Heart right ventricle (tissue), 16 donors: ENCODE results near the gene ASMTL. TPM values are rescaled to one million over a fixed set of nuclear protein-coding genes. Genes with fewer than 3 reads are reported as not detected.
"Not testable (repeated sequence)": the region's sequence is repeated elsewhere in the genome, so short reads cannot be mapped to it uniquely, and the experiment has no call there.

Source experiments
- ATAC-seq, 8 donors: fragments of 200-7000 bp; cut with Tn5 transposase; one replicate each; pipeline ENCODE4 v1.9.1; 2020; ENCODE audit warnings: mild to moderate bottlenecking in 8 of 8, moderate library complexity in 8 of 8, moderate number of reproducible peaks in 1 of 8
- DNase-seq, 2 donors: peaks; one replicate each; pipeline ENCODE4 v3.0.0-alpha.2; 2020
- H3K27ac ChIP-seq, 10 donors: fragments of 200-600 bp; sonication (generic) in 2 of 10; one replicate each; pipeline versions ENCODE4 v1.5.0 to v1.8.0; 2020 to 2022; ENCODE audit warnings: mild to moderate bottlenecking in 3 of 10
- H3K27me3 ChIP-seq, 7 donors: fragments of 200-600 bp; one replicate each; pipeline ENCODE4 v1.8.0; 2021 to 2022; ENCODE audit warnings: mild to moderate bottlenecking in 2 of 7
- H3K36me3 ChIP-seq, 9 donors: fragments of 200-600 bp; sonication (generic) in 1 of 9; one replicate each; pipeline versions ENCODE4 v1.5.0 to v1.8.0; 2020 to 2022; ENCODE audit warnings: mild to moderate bottlenecking in 2 of 9
- H3K4me1 ChIP-seq, 9 donors: fragments of 200-600 bp; sonication (generic) in 1 of 9; one replicate each; pipeline versions ENCODE4 v1.5.0 to v1.8.0; 2020 to 2022; ENCODE audit warnings: mild to moderate bottlenecking in 4 of 9
- H3K4me3 ChIP-seq, 10 donors: fragments of 200-600 bp; sonication (generic) in 2 of 10; one replicate each; pipeline versions ENCODE4 v1.5.0 to v1.8.0; 2020 to 2022; ENCODE audit warnings: mild to moderate bottlenecking in 7 of 10, moderate library complexity in 2 of 10
- H3K9me3 ChIP-seq, 11 donors: fragments of 200-600 bp in 10 of 11; sonication (generic) in 2 of 11; one replicate each; pipeline versions ENCODE4 v1.5.0 to v1.8.0; 2013 to 2022; ENCODE audit warnings: mild to moderate bottlenecking in 2 of 11, control low read depth in 1 of 11, moderate library complexity in 1 of 11
- CTCF ChIP-seq, 9 donors: fragments of 200-600 bp; sonication (generic) in 2 of 9; IDR thresholded peaks; one replicate each; pipeline versions ENCODE4 v1.5.0 to v1.8.0; 2021 to 2022; ENCODE audit warnings: antibody characterized with exemption in 9 of 9, mild to moderate bottlenecking in 5 of 9, moderate library complexity in 1 of 9
- WGBS, 2 donors: extraction: QIAGEN DNeasy Blood & Tissue Kit; methylation state at CpG; one replicate each; pipeline ENCODE4 v1.1.7; 2013; ENCODE audit warnings: inconsistent platforms in 1 of 2; 5-methylcytosine and 5-hydroxymethylcytosine counted together
- intact Hi-C, 10 donors: fragments of 100-400 bp; cut with DNase I; formaldehyde crosslinking; loops; one replicate each; pipeline versions ENCODE4 v1.11.1 to v1.14.2; 2022
- polyA plus RNA-seq, 2 donors: library from polyadenylated mRNA; stranded (reverse); fragments of 200-250 nt; gene quantifications; one replicate each; pipeline ENCODE4 v1.2.3, GENCODE V29; 2013
- total RNA-seq, 10 donors: library from RNA; stranded (reverse); fragmentation: NEBNext Ultra II Directional in 3 of 10; extraction: Animal tissue kit (Norgen Biotek cat#: 25700) in 3 of 10; gene quantifications; one replicate each; pipeline versions ENCODE4 v1.2.1 to v1.2.4, GENCODE V29; 2021 to 2023
- donor health status: Arrhythmogenic right ventricular cardiomyopathy.
- donor health status: ischemic (EF 13 %, LVEDD 7.1; RV severe dilation, severe dysfunction).
- donor health status: healthy with polysubstance abuse.
- donor health status: DM: no; HTN: yes; CAD: no.
- donor health status: DM: no; HTN: no; CAD: no.
- donor health status: ischemic (EF 25% LVEDD 6.9; RV normal size, moderate dysfunction).
- donor health status: ischemic (EF 25% LVEDD 5.7; RV mildly dilated, moderate dysfunction).
- donor health status: healthy.
- donor health status: DM: yes; HTN: yes; CAD: no.
- donor health status: Ischemic cardiomyopathy.
- donor health status: ischemic (EF 35%, LVEDD 5.7; RV mildly dilated, moderate dysfunction).
- donor health status: nonischemic (EF 11% LVEDD 7.7; RV severe dilation, severe dysfunction).
- donor health status: DM: yes; HTN: yes; CAD: no.
- donor health status: PGD.
- donor health status: ischemic (EF 29% LVEDD 5.4; RV normal size, mild dysfunction).
- donor health status: nonischemic (EF 23%, LVEDD 6.1; RV moderate dilation, normal function).

The ASMTL gene
- total and polyA plus RNA-seq, 12 donors = 16.6 to 50.6 (median 38.3) TPM

GRCh38 chrX:1491851-1492349 lies 39.2 kb upstream of the ASMTL start:
- H3K27me3 ChIP-seq = peaks cover 0 to 7% (median 0%) of the 10 kb centered on the region in 7 donors
- H3K9me3 ChIP-seq = peaks cover 0 to 10% (median 0%) of the 10 kb centered on the region in 11 donors
- DNase-seq (no peak), ATAC-seq (peak in 1 of 8 donors; percentile 43)
- peaks cover 0 to 25% (median 14%) of the 10 kb centered on the region in 9 donors for H3K4me1 ChIP-seq
- H3K27ac ChIP-seq = peak overlapping the region in 2 of 10 donors; percentile 51 to 54
- intact Hi-C loops = loop anchor here in 1 of 10 donors (10.0 kb wide), 1 partner anchor 83 kb away; no protein-coding TSS in a partner anchor
- TF ChIP-seq CTCF (IDR thresholded peaks at IDR 0.05) = no peak
- H3K4me3 ChIP-seq = no peak overlapping the region
- no peaks in the 10 kb centered on the region for H3K36me3 ChIP-seq
- 81 to 90% methylated on average over 6 of the region's 6 CpGs for WGBS, 2 donors

GRCh38 chrX:1491248-1491647 lies 38.5 kb upstream of the ASMTL start:
- H3K9me3 ChIP-seq = peaks cover 0 to 10% (median 0%) of the 10 kb centered on the region in 11 donors
- peaks cover 0 to 27% (median 14%) of the 10 kb centered on the region in 9 donors for H3K4me1 ChIP-seq
- H3K4me3 ChIP-seq, H3K36me3 ChIP-seq, DNase-seq, ATAC-seq, H3K27ac ChIP-seq: not testable (repeated sequence)
- intact Hi-C loops = loop anchor here in 1 of 10 donors (10.0 kb wide), 1 partner anchor 84 kb away; no protein-coding TSS in a partner anchor
- peaks cover 0 to 13% (median under 1%) of the 10 kb centered on the region in 7 donors for H3K27me3 ChIP-seq
- WGBS, 2 donors = 97 to 98% methylated on average over 4 of the region's 4 CpGs

GRCh38 chrX:1490723-1491122 lies 38.0 kb upstream of the ASMTL start:
- not testable (repeated sequence) for H3K27ac ChIP-seq, ATAC-seq, H3K36me3 ChIP-seq, H3K4me3 ChIP-seq, DNase-seq
- Histone ChIP-seq H3K4me1 (peaks cover 0 to 32% (median 14%) of the 10 kb centered on the region in 9 donors), H3K27me3 (peaks cover 0 to 16% (median 3%) of the 10 kb centered on the region in 7 donors), H3K9me3 (peaks cover 0 to 14% (median 0%) of the 10 kb centered on the region in 11 donors)
- intact Hi-C loops = loop anchor here in 1 of 10 donors (10.0 kb wide), 1 partner anchor 84 kb away; no protein-coding TSS in a partner anchor
- WGBS, 2 donors = 100% methylated on average over 1 of the region's 1 CpG

- peak overlapping the region in 1 of 10 donors; percentile 15 for H3K27ac ChIP-seq
- 78 to 85% methylated on average over 5 of the region's 5 CpGs for whole genome bisulfite sequencing, 2 donors
- intact Hi-C loops = not testable (repeated sequence)
Observed at GRCh38 chrX:1489354-1489753, 36.6 kb upstream of the ASMTL start.

GRCh38 chrX:1488745-1489144 lies 36.0 kb upstream of the ASMTL start:
- Histone ChIP-seq H3K9me3 (peaks cover 0 to 14% (median 0%) of the 10 kb centered on the region in 11 donors), H3K27ac (peak overlapping the region in 2 of 10 donors; percentile 15), H3K4me3 (no peak overlapping the region), H3K36me3 (no peaks in the 10 kb centered on the region), H3K4me1 (peaks cover 0 to 27% (median 12%) of the 10 kb centered on the region in 9 donors), H3K27me3 (peaks cover 0 to 20% (median 3%) of the 10 kb centered on the region in 7 donors)
- TF ChIP-seq CTCF (IDR thresholded peaks at IDR 0.05) = no peak
- no peak for ATAC-seq
- 89 to 100% methylated on average over 1 of the region's 1 CpG for WGBS, 2 donors
- no peak for DNase-seq
- intact Hi-C loops = no loop called here

More at GRCh38 chrX:1489354-1489753, 36.6 kb upstream of the ASMTL start:
- H3K9me3 ChIP-seq = peaks cover 0 to 14% (median 0%) of the 10 kb centered on the region in 11 donors
- H3K4me1 ChIP-seq = peaks cover 0 to 29% (median 14%) of the 10 kb centered on the region in 9 donors
- ATAC-seq, DNase-seq, H3K4me3 ChIP-seq, H3K36me3 ChIP-seq: not testable (repeated sequence)
- H3K27me3 ChIP-seq = peaks cover 0 to 17% (median 3%) of the 10 kb centered on the region in 7 donors

GRCh38 chrX:1488141-1488540 lies 35.4 kb upstream of the ASMTL start:
- no peak for TF ChIP-seq CTCF (IDR thresholded peaks at IDR 0.05)
- H3K27me3 ChIP-seq = peaks cover 0 to 22% (median 3%) of the 10 kb centered on the region in 7 donors
- H3K36me3 ChIP-seq = no peaks in the 10 kb centered on the region
- DNase-seq (no peak), ATAC-seq (no peak)
- peaks cover 0 to 30% (median 12%) of the 10 kb centered on the region in 9 donors for H3K4me1 ChIP-seq
- H3K27ac ChIP-seq = peak overlapping the region in 5 of 10 donors; percentile 62 to 88 (median 84)
- intact Hi-C loops = no loop called here
- H3K4me3 ChIP-seq = no peak overlapping the region
- WGBS, 2 donors = 74 to 84% methylated on average over 3 of the region's 3 CpGs
- H3K9me3 ChIP-seq = peaks cover 0 to 14% (median 0%) of the 10 kb centered on the region in 11 donors
